Dedifferentiated amniotic fluid mesenchymal stem cell (primary cell): ENCODE results near the gene SZT2.
"Not testable (repeated sequence)": the region's sequence is repeated elsewhere in the genome, so short reads cannot be mapped to it uniquely, and the experiment has no call there.

Experiments used
- DNase-seq: peaks from one replicate; pipeline ENCODE4 v3.0.0-alpha.2; 2016; ENCODE audit errors: extremely low spot score

The SZT2 gene

DNA sequence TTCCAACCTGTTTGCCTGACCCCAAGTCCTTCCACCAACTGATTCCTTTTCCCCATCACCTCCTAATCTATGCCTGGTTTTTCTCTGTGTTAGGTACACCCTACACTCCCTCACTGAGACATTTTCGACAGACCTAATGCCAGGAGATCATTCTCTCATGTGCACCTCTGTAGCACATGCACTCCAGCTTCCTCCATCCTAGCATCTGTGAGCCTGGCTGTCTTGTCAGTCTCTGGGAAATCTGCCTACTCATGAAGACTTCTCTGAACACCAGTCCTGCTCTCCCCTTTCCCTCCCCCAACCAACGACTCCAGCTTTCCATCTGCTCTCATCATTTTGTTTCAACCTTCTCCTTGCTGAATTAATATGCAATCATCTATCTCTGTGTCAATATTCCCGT lies 1.1 kb upstream of the SZT2 start:
- no peak for DNase-seq

- no peak for DNase-seq
These were observed 3.0 kb downstream of the SZT2 start for GRCh38 chr1:43392702-43393101.

DNA sequence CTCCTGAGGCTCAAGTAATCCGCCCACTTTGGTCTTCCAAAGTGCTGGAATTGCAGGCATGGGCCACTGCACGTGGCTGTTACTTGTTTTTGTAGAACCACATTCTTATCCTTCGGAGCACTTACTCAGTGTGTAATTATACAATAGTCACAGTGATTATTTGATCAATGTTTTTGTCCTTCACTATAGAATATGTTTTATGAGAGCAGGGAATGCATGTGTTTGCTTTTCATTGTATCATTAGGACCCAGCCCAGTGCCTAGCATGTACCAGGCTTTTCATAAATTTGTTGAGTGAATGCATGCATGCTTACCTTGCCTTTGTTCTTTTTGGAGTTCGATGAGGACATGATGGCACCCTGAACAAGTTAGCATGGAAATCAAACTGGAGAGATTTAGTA lies 5.8 kb downstream of the SZT2 start:
- no peak for DNase-seq

- no peak for DNase-seq
These were observed 6.4 kb downstream of the SZT2 start for GRCh38 chr1:43396059-43396458.

DNA sequence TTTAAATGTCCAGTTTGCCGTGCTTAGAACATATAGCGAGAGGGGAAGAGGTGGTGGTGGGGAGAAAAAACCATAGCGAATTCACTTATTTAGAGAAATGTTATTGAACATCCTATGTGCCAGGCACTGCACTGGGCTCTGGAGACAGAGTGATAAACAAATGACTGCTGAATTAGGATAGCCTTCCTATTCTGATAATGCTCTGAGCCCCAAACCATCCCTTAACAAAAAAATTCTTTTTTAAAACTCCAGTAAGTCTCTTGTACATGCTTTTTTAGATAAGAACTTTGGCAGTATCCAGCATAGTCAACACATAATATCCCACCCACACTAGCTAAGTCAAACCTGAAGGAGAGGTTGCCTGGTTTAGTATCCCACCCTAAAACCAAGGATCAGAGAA lies 8.5 kb downstream of the SZT2 start:
- DNase-seq = no peak

DNA sequence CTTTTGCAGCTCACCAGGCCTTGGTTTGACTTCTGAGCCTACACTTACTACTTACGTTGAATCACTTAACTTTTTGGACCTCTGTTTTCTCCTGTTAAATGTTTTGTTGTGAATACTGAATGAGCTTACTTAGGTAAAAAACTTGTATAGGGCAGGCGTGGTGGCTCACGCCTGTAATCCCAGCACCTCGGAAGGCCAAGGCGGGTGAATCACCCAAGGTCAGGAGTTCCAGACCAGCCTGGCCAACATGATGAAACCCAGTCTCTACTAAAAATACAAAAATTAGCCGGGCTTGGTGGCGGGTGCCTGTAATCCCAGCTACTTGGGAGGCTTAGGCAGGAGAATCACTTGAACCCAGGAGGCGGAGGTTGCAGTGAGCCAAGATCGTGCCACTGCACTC lies 10.7 kb downstream of the SZT2 start:
- DNase-seq = not testable (repeated sequence)

DNA sequence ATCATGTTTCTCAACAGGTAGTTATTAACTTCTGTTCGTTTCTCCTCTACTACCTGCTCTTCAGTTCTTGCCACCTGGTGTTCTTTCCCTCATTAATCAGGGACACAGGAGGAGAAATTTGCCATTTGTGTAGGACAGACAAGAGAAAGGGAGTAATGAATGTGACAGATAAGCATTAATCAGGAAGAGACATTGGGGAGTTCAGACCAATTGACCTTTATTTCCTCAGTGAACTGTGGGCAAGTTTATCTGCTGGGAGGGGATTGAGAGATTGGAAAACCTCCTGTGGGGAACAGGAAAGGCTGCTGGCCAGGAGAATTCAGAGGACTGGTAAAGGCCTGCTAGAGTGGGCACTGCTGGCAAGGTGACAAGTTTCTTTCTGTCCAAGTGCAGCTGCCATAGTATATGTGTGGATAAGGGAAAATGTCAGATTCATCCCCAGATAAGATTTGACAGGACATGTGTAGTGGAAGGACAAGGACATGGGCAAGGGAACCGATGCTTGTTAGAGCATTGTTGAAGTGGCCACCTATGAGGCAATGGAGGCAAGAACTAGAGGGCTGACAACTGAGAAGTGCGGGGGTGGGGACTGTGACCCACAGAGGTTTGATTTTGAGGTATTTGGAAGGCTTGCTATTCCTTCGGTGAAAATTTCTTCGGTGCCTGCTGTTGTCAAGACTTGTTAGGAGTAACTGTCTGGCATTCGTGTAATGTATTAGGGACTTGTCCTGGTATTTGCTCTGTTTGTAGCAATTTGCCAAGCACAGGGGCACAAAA lies 12.6 kb downstream of the SZT2 start:
- DNase-seq = no peak

DNA sequence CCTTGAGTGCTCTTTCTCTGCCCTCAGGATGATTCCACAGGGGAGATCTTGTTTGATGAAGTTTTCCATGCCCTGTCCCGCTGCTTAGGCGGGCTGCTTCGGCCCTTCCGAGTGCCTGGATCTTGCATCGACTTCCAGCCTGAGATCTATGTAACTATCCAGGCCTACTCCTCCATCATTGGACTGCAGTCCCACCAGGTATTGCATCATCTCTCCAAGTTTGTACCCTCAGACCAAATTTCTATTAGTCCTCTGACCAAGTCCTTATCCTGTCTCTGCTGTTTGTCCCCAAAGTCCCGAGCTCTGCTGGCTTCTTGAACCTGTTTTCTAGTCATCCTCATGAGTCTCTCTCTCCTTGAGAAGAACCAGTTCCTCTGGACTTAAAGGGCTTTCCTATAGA lies 14.7 kb downstream of the SZT2 start:
- DNase-seq = no peak

- no peak for DNase-seq
These were observed 15.6 kb downstream of the SZT2 start for GRCh38 chr1:43405219-43405875.

DNA sequence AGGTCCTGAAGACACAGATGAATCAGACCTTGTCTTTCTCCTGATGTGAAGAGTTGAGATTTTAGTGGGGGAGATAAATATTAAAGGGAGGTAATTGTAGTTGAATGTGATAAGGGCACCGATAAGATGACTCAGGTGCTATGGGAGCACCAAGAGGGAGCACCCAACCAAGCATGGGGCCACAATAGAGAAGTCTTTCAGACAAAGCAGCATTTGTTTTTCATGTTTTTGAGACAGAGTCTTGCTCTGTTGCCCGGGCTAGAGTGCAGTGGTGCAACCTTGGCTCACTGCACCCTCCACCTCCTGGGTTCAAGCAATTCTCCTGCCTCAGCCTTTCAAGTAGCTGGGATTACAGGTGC lies 16.2 kb downstream of the SZT2 start:
- DNase-seq = no peak

DNA sequence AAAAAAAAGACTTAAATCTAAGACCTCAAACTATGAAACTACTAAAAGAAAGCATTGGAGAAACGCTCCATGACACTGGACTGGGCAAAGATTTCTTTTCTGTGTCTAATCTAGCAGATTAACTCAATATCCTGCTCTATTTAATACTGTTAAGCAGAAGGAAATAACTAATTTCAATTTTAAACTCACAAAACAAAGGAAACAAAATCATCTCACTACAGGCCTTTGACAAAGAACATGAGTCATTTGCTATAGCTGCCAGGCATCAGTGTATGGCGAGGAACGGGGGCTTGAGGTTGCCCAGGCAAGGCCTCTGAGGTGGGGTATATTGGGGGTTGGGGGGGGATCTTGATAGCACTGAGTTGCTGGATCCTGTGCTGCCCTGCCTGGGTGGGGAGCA lies 20.9 kb downstream of the SZT2 start:
- no peak for DNase-seq

GRCh38 chr1:43413426-43413825 lies 23.7 kb downstream of the SZT2 start:
- not testable (repeated sequence) for DNase-seq

GRCh38 chr1:43414634-43415223 lies 25.0 kb downstream of the SZT2 start:
- peak; percentile 24 for DNase-seq

DNA sequence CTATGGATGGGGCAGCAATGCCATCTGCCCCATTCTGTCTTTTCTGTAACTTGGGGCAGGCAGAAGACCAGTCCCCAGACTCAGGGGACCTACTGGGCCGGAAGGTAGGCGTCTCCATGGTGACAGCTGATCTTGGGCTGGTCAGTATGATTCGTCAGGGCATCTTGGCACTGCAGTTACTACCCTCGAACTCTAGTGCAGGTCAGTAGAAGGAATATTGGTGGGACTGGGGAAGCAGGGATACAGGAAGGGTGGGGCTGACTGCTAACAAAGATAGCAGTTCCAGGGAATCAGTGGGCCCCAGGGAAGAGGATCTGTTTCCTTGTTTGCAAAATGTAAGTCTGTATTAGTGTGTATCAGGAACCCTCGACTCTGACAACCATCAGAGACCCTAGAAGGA lies 26.2 kb downstream of the SZT2 start:
- no peak for DNase-seq

DNA sequence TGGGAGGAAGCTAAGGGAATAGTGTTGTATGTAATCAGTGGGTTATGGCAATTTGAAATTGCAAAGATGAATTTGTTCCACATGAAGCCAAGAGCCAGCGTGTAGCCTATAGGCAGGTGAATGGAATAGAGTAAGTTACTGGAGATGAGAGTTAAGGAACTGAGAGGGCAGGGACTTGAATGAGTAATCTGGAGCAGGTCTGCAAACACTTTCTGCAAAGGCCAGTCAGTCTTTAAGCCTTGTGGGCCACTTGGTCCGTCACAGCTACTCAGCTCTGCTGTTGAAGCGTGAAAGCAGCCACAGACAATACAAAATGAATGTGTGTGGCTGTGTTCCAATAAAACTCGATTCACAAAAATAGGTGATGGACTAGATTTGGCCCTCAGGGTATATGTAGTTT lies 29.2 kb downstream of the SZT2 start:
- no peak for DNase-seq

DNA sequence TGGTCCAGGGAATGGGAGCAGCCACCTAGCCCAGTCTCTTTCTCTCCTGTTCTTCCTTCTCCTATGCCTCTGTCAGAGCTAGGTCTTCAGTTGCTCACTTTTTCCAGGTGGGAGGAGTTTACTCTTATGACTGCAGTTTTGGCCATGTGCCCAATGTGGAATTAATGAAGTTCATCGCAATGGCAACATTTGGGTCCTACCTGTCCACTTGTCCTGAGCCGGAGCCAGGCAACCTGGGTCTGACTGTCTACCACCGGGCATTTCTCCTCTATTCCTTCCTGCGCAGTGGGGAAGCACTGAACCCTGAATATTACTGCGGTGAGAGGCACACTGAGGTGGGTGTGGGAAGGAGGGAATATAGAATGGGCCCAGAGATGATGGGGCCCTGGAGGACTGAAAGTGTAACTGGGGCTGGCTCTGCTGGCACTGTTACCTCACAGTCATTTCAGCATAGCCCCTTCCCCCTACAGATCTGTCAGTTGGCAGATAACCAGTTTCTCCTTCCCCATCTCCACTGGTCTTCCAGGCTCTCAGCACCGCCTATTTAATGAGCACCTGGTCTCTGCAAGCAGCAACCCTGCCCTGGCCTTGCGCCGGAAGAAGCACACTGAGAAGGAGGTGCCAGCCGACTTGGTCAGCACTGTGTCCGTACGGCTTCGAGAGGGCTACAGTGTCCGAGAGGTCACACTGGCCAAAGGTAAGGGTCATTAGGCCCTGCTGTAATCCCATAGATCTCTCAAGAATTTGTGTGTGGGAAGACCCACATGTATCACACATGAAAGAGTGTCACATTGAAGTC lies 30.1 kb downstream of the SZT2 start:
- DNase-seq = no peak

- DNase-seq = no peak
These were observed 31.2 kb downstream of the SZT2 start for GRCh38 chr1:43420874-43421273.

DNA sequence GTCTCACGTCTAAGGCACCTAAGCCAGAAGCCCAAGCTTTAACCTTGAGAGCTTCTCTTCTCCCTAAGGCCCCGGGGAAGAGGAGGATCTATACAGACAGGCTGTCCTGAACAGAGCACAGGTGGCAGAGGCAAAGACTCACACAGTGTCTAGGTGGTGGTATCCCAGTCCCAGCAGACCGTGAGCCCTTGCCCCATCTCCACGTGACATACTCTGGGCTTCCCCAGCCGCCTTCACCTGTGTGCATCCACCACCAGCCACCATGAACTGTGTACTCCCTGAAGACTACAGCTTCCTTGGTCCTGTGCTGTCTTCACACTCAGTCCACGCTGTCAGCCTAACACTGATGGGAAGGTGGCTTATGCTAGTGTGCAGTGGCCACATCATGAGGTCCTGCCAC lies 31.7 kb downstream of the SZT2 start:
- DNase-seq = no peak

DNA sequence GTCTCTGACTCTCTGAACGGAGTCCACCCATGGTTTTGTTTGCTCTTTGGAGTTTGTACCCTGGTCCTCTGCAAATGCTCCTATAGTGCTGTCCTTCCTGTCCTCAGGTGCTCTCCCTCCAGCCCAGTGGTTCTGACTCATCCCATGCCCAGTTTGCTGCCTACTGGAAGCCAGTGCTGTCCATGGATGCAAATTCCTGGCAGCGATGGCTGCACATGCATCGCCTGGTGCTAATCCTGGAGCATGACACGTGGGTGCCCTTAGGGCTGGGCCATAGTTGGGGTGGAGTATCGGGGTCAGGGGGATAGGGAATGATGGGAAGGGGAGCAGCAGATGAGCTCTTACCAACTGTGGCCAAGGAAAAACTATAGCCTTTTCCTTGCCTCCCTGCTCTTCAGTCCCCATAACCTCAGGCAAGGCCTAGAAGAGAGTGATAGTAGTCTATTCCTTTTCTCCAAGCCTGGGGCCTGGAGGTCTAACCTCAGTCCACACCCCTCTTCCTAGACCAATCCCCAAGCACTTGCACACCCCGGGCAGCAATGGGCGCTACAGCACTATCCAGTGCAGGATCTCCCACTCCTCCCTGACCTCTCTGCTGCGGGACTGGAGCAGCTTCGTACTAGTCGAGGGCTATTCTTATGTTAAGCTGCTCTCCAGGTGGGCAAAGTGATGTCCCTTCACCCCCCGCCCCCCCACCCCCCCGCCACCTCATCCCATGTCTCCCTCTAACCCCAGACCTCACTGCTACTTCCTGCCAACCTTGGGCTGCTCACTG lies 32.5 kb downstream of the SZT2 start:
- DNase-seq = no peak

DNA sequence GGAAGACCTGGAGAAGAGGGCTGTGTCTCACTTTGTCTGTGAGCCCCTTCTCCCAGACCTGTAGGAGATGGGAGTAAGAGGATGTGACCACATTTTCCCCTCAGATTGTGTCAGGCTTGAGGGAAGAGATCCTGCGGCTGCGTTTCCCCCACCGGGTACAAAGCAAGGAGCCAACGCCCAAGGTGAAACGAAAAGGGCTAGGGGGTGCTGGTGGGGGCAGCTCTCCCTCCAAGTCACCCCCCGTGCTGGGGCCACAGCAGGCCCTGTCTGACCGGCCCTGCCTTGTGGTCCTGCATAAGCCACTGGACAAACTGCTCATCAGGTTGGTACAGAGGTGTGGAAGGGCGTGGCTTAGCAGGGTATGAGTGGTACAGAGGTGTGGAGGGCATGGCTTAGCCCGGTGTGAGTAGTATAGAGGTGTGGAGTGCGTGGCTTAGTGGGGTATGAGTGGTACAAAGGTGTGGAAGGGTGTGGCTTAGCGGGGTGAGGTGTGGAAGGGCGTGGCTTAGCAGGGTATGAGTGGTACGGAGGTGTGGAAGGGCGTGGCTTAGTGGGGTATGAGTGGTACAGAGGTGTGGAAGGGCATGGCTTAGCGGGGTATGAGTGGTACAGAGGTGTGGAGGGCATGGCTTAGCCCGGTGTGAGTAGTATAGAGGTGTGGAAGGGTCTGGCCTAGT lies 33.4 kb downstream of the SZT2 start:
- DNase-seq = no peak
